Measurements from ENCODE around the gene KIRREL3.
A peak's percentile ranks its signal among the peaks of the same experiment; 100 is the strongest.

KIRREL3 gene

GRCh38 chr11:126606484-126606883 is 394.1 kb downstream of the KIRREL3 start:
- H4K91ac ChIP-seq (ENCODE audit: low read depth, low read length, poor library complexity): no peak overlapping the region
- H3K23ac ChIP-seq (ENCODE audit: low read depth, low read length, poor library complexity): no peak overlapping the region
- no peak overlapping the region for H3K9ac ChIP-seq (ENCODE audit: low read depth, low read length, poor library complexity)
- no peak overlapping the region for H4K8ac ChIP-seq (ENCODE audit: low read depth, low read length)
- no peak overlapping the region for H3K4ac ChIP-seq (ENCODE audit: low read length)
- H3K18ac ChIP-seq (ENCODE audit: low read length): no peak overlapping the region
- H3K4me1 ChIP-seq (ENCODE audit: control insufficient read depth in 2 of 2, insufficient read depth in 1 of 2, low read depth in 1 of 2, low read length in 2 of 2): peaks cover 5 to 35% of the 10 kb centered on the region in 2 donors
- WGBS, 2 donors (ENCODE audit: extremely low coverage in 2 of 2, insufficient read length in 2 of 2, insufficient replicate concordance in 1 of 2): no CpG with 5 or more reads among the region's 4 CpGs
- H2BK12ac ChIP-seq (ENCODE audit: low read length): no peak overlapping the region
- H3K27me3 ChIP-seq (ENCODE audit: control insufficient read depth in 3 of 3, insufficient read depth in 3 of 3, low read depth in 1 of 3, low read length in 3 of 3): peaks cover 0 to 13% (median 5%) of the 10 kb centered on the region in 3 experiments
- no peaks in the 10 kb centered on the region for H3K36me3 ChIP-seq (replicated peaks in 1 of 2; ENCODE audit: control insufficient read depth in 2 of 2, insufficient read depth in 2 of 2, low read length in 2 of 2)
- H3K14ac ChIP-seq (ENCODE audit: low read length): no peak overlapping the region
- no peaks in the 10 kb centered on the region for H3K79me1 ChIP-seq (ENCODE audit: low read depth, low read length)
- no peak overlapping the region for H3K4me3 ChIP-seq (ENCODE audit: low read length in 2 of 2)
- no peak overlapping the region for H2AFZ ChIP-seq (ENCODE audit: low read length)
- peak overlapping the region; percentile 7 for H2BK5ac ChIP-seq (ENCODE audit: low read length)
- H3K27ac ChIP-seq (replicated peaks; ENCODE audit: low read length): no peak overlapping the region
- H2AK5ac ChIP-seq (ENCODE audit: low read depth, low read length): peak overlapping the region; percentile 14
- H3K9me3 ChIP-seq (replicated peaks in 1 of 2; ENCODE audit: control insufficient read depth in 2 of 2, insufficient read depth in 1 of 2, low read depth in 1 of 2, low read length in 2 of 2): no peaks in the 10 kb centered on the region
- H2BK15ac ChIP-seq (ENCODE audit: low read length): no peak overlapping the region
- no peak overlapping the region for H3K4me2 ChIP-seq (ENCODE audit: insufficient read depth, low read length, poor library complexity, severe bottlenecking)
- DNase-seq (ENCODE audit: low spot score): no peak
- H2BK120ac ChIP-seq (ENCODE audit: low read depth, low read length): no peak overlapping the region

- Histone ChIP-seq H3K23ac (ENCODE audit: low read depth, low read length, poor library complexity) (no peak overlapping the region), H3K27ac (replicated peaks; ENCODE audit: low read length) (no peak overlapping the region), H4K8ac (ENCODE audit: low read depth, low read length) (no peak overlapping the region), H2AK5ac (ENCODE audit: low read depth, low read length) (no peak overlapping the region), H2BK12ac (ENCODE audit: low read length) (no peak overlapping the region), H3K79me1 (ENCODE audit: low read depth, low read length) (no peaks in the 10 kb centered on the region), H4K91ac (ENCODE audit: low read depth, low read length, poor library complexity) (no peak overlapping the region), H3K4me2 (ENCODE audit: insufficient read depth, low read length, poor library complexity, severe bottlenecking) (no peak overlapping the region), H2AFZ (ENCODE audit: low read length) (no peak overlapping the region), H3K14ac (ENCODE audit: low read length) (no peak overlapping the region), H3K4me3 (ENCODE audit: low read length in 2 of 2) (no peak overlapping the region), H2BK15ac (ENCODE audit: low read length) (no peak overlapping the region), H3K4me1 (ENCODE audit: control insufficient read depth in 2 of 2, insufficient read depth in 1 of 2, low read depth in 1 of 2, low read length in 2 of 2) (peaks cover 8 to 48% of the 10 kb centered on the region in 2 donors), H3K18ac (ENCODE audit: low read length) (peak overlapping the region; percentile 11), H3K36me3 (replicated peaks in 1 of 2; ENCODE audit: control insufficient read depth in 2 of 2, insufficient read depth in 2 of 2, low read length in 2 of 2) (no peaks in the 10 kb centered on the region), H2BK120ac (ENCODE audit: low read depth, low read length) (no peak overlapping the region), H3K9me3 (replicated peaks in 1 of 2; ENCODE audit: control insufficient read depth in 2 of 2, insufficient read depth in 1 of 2, low read depth in 1 of 2, low read length in 2 of 2) (no peaks in the 10 kb centered on the region), H3K4ac (ENCODE audit: low read length) (no peak overlapping the region), H3K9ac (ENCODE audit: low read depth, low read length, poor library complexity) (no peak overlapping the region), H3K27me3 (ENCODE audit: control insufficient read depth in 3 of 3, insufficient read depth in 3 of 3, low read depth in 1 of 3, low read length in 3 of 3) (peaks cover 0 to 30% (median 5%) of the 10 kb centered on the region in 3 experiments), H2BK5ac (ENCODE audit: low read length) (no peak overlapping the region)
- no CpG with 5 or more reads among the region's 7 CpGs for WGBS, 2 donors (ENCODE audit: extremely low coverage in 2 of 2, insufficient read length in 2 of 2, insufficient replicate concordance in 1 of 2)
- no peak for DNase-seq (ENCODE audit: low spot score)
Measured at GRCh38 chr11:126604461-126604860, 396.1 kb downstream of the KIRREL3 start.

GRCh38 chr11:126603486-126603885 is 397.1 kb downstream of the KIRREL3 start:
- H3K18ac ChIP-seq (ENCODE audit: low read length): peak overlapping the region; percentile 84
- H3K14ac ChIP-seq (ENCODE audit: low read length): no peak overlapping the region
- no peak overlapping the region for H3K27ac ChIP-seq (replicated peaks; ENCODE audit: low read length)
- H3K36me3 ChIP-seq (replicated peaks in 1 of 2; ENCODE audit: control insufficient read depth in 2 of 2, insufficient read depth in 2 of 2, low read length in 2 of 2): no peaks in the 10 kb centered on the region
- peak overlapping the region; percentile 23 for H2BK15ac ChIP-seq (ENCODE audit: low read length)
- peak overlapping the region; percentile 31 for H2BK5ac ChIP-seq (ENCODE audit: low read length)
- peak overlapping the region; percentile 89 for H2AK5ac ChIP-seq (ENCODE audit: low read depth, low read length)
- H2AFZ ChIP-seq (ENCODE audit: low read length): no peak overlapping the region
- H3K27me3 ChIP-seq (ENCODE audit: control insufficient read depth in 3 of 3, insufficient read depth in 3 of 3, low read depth in 1 of 3, low read length in 3 of 3): peaks cover 0 to 30% (median 5%) of the 10 kb centered on the region in 3 experiments
- no peak overlapping the region for H4K91ac ChIP-seq (ENCODE audit: low read depth, low read length, poor library complexity)
- peaks cover 0 to under 1% of the 10 kb centered on the region in 2 donors for H3K9me3 ChIP-seq (replicated peaks in 1 of 2; ENCODE audit: control insufficient read depth in 2 of 2, insufficient read depth in 1 of 2, low read depth in 1 of 2, low read length in 2 of 2)
- no peak overlapping the region for H2BK120ac ChIP-seq (ENCODE audit: low read depth, low read length)
- no peak overlapping the region for H3K9ac ChIP-seq (ENCODE audit: low read depth, low read length, poor library complexity)
- H2BK12ac ChIP-seq (ENCODE audit: low read length): peak overlapping the region; percentile 89
- peak overlapping the region; percentile 30 for H3K23ac ChIP-seq (ENCODE audit: low read depth, low read length, poor library complexity)
- H4K8ac ChIP-seq (ENCODE audit: low read depth, low read length): no peak overlapping the region
- H3K4ac ChIP-seq (ENCODE audit: low read length): no peak overlapping the region
- H3K4me3 ChIP-seq (ENCODE audit: low read length in 2 of 2): no peak overlapping the region
- peaks cover 11 to 43% of the 10 kb centered on the region in 2 donors for H3K4me1 ChIP-seq (ENCODE audit: control insufficient read depth in 2 of 2, insufficient read depth in 1 of 2, low read depth in 1 of 2, low read length in 2 of 2)
- DNase-seq (ENCODE audit: low spot score): no peak
- no CpG with 5 or more reads among the region's 6 CpGs for WGBS, 2 donors (ENCODE audit: extremely low coverage in 2 of 2, insufficient read length in 2 of 2, insufficient replicate concordance in 1 of 2)
- H3K4me2 ChIP-seq (ENCODE audit: insufficient read depth, low read length, poor library complexity, severe bottlenecking): no peak overlapping the region
- no peaks in the 10 kb centered on the region for H3K79me1 ChIP-seq (ENCODE audit: low read depth, low read length)

- H3K9me3 ChIP-seq (replicated peaks in 1 of 2; ENCODE audit: control insufficient read depth in 2 of 2, insufficient read depth in 1 of 2, low read depth in 1 of 2, low read length in 2 of 2): peaks cover 0 to 2% of the 10 kb centered on the region in 2 donors
- no peak overlapping the region for H3K14ac ChIP-seq (ENCODE audit: low read length)
- WGBS, 2 donors (ENCODE audit: extremely low coverage in 2 of 2, insufficient read length in 2 of 2, insufficient replicate concordance in 1 of 2): no CpG with 5 or more reads among the region's 6 CpGs
- peaks cover 11 to 41% of the 10 kb centered on the region in 2 donors for H3K4me1 ChIP-seq (ENCODE audit: control insufficient read depth in 2 of 2, insufficient read depth in 1 of 2, low read depth in 1 of 2, low read length in 2 of 2)
- no peak overlapping the region for H3K27ac ChIP-seq (replicated peaks; ENCODE audit: low read length)
- H4K91ac ChIP-seq (ENCODE audit: low read depth, low read length, poor library complexity): no peak overlapping the region
- no peak overlapping the region for H2BK12ac ChIP-seq (ENCODE audit: low read length)
- H2AFZ ChIP-seq (ENCODE audit: low read length): no peak overlapping the region
- no peak for DNase-seq (ENCODE audit: low spot score)
- peaks cover 0 to 30% (median 5%) of the 10 kb centered on the region in 3 experiments for H3K27me3 ChIP-seq (ENCODE audit: control insufficient read depth in 3 of 3, insufficient read depth in 3 of 3, low read depth in 1 of 3, low read length in 3 of 3)
- H3K4me2 ChIP-seq (ENCODE audit: insufficient read depth, low read length, poor library complexity, severe bottlenecking): no peak overlapping the region
- no peak overlapping the region for H3K4ac ChIP-seq (ENCODE audit: low read length)
- H3K79me1 ChIP-seq (ENCODE audit: low read depth, low read length): no peaks in the 10 kb centered on the region
- peak overlapping the region; percentile 31 for H2BK5ac ChIP-seq (ENCODE audit: low read length)
- H3K4me3 ChIP-seq (ENCODE audit: low read length in 2 of 2): no peak overlapping the region
- H3K18ac ChIP-seq (ENCODE audit: low read length): peak overlapping the region; percentile 84
- H4K8ac ChIP-seq (ENCODE audit: low read depth, low read length): no peak overlapping the region
- peak overlapping the region; percentile 89 for H2AK5ac ChIP-seq (ENCODE audit: low read depth, low read length)
- H3K23ac ChIP-seq (ENCODE audit: low read depth, low read length, poor library complexity): peak overlapping the region; percentile 30
- peak overlapping the region; percentile 23 for H2BK15ac ChIP-seq (ENCODE audit: low read length)
- no peaks in the 10 kb centered on the region for H3K36me3 ChIP-seq (replicated peaks in 1 of 2; ENCODE audit: control insufficient read depth in 2 of 2, insufficient read depth in 2 of 2, low read length in 2 of 2)
- no peak overlapping the region for H2BK120ac ChIP-seq (ENCODE audit: low read depth, low read length)
- no peak overlapping the region for H3K9ac ChIP-seq (ENCODE audit: low read depth, low read length, poor library complexity)
Measured at GRCh38 chr11:126602993-126603392, 397.6 kb downstream of the KIRREL3 start.

Data from neuronal stem cell (in vitro differentiated cells).